Upper lobe of left lung (tissue), 6 donors: Measurements from ENCODE around the gene GPR137C. TPM values are rescaled to one million over a fixed set of nuclear protein-coding genes. Genes with fewer than 3 reads are reported as not detected.

ENCODE experiments used
- ATAC-seq, 2 donors: fragments of 200-7000 bp; cut with Tn5 transposase; one replicate each; pipeline ENCODE4 v1.9.1; 2022; ENCODE audit warnings: mild to moderate bottlenecking in 2 of 2, moderate library complexity in 2 of 2; ENCODE audit not compliant: low FRiP score in 2 of 2
- DNase-seq, 2 donors: peaks; one replicate each; pipeline ENCODE4 v3.0.0-alpha.2; 2019 to 2020
- H3K27ac ChIP-seq, 4 donors: fragments of 200-600 bp; sonication (generic); one replicate each; pipeline ENCODE4 v1.5.1; 2016 to 2019
- H3K27me3 ChIP-seq, 4 donors: fragments of 200-600 bp; sonication (generic); one replicate each; pipeline ENCODE4 v1.5.1; 2017 to 2019
- H3K36me3 ChIP-seq, 4 donors: fragments of 200-600 bp; sonication (generic); one replicate each; pipeline ENCODE4 v1.5.1; 2016 to 2019
- H3K4me1 ChIP-seq, 4 donors: fragments of 200-600 bp; sonication (generic); one replicate each; pipeline ENCODE4 v1.5.1; 2018 to 2019
- H3K4me3 ChIP-seq, 4 donors: fragments of 200-600 bp; sonication (generic); one replicate each; pipeline ENCODE4 v1.5.1; 2017 to 2019; ENCODE audit warnings: mild to moderate bottlenecking in 2 of 4, moderate library complexity in 1 of 4
- H3K9me3 ChIP-seq, 4 donors: fragments of 200-600 bp; sonication (generic); one replicate each; pipeline ENCODE4 v1.5.1; 2018 to 2019
- EP300 ChIP-seq, 4 donors: sonication (generic); formaldehyde crosslinking; IDR thresholded peaks; one replicate each; pipeline ENCODE4 v1.5.1; 2017; ENCODE audit warnings: antibody characterized with exemption in 4 of 4, control low read depth in 2 of 4
- POLR2A ChIP-seq, 4 donors: fragments of 450-650 bp; IDR thresholded peaks; one replicate each; pipeline ENCODE4 v1.5.1; 2016 to 2017; ENCODE audit warnings: antibody characterized with exemption in 4 of 4, mild to moderate bottlenecking in 2 of 4
- POLR2AphosphoS5 ChIP-seq, 2 donors: sonication (generic); formaldehyde crosslinking; IDR thresholded peaks; one replicate each; pipeline ENCODE4 v1.5.1; 2017; ENCODE audit warnings: antibody characterized with exemption in 2 of 2
- WGBS, 2 donors: methylation state at CpG; one replicate each; pipeline ENCODE4 v1.1.5; 2017 to 2018; 5-methylcytosine and 5-hydroxymethylcytosine counted together
- total RNA-seq, 6 donors: library from RNA; depleted of rRNA in 4 of 6; stranded (reverse); fragments of >200 nt in 4 of 6; gene quantifications; one replicate each; pipeline versions ENCODE4 v1.1.0 to v1.2.1, GENCODE V29; 2016 to 2021
- TF ChIP-seq, protein P1 (sequence below), 6 experiments: fragments of 450-650 bp in 4 of 6; fragments of 200-600 bp in 2 of 6; sonication (generic) in 2 of 6; IDR thresholded peaks; one replicate each; pipeline ENCODE4 v1.5.1; 2016 to 2019; ENCODE audit warnings: antibody characterized with exemption in 6 of 6
- donor health status: DM: no; HTN: no; CAD: no; lungs with moderate emphysema.
- donor health status: DM: no; HTN: yes; CAD: no; lungs with severe emphysema.

GPR137C gene
- total RNA-seq, 6 donors from 2014 or later: 0.43 to 1.0 (median 0.63) TPM; not detected in 2

DNA sequence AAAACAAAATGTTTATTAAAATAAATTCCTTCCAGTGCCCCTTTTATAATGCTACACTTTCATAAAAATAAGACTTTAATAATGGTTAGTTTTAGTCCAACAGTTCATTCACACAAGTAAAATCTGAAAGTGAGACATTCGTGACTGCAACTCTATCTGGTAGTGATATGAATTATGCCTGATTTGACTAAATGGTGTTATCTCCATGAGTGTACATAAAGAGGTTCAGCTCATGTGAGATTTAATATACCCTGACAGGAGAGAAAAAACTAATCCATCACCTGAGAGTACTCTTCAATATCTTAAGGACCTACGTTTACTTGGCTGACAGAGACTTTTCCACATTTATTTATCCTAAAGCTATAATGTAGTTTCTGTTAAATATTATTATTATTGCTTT lies 108.7 kb downstream of the GPR137C start:
- Histone ChIP-seq H3K4me3 (no peak overlapping the region), H3K4me1 (no peaks in the 10 kb centered on the region), H3K9me3 (no peaks in the 10 kb centered on the region), H3K36me3 (peaks cover 11 to 46% (median 24%) of the 10 kb centered on the region in 4 donors), H3K27ac (no peak overlapping the region), H3K27me3 (no peaks in the 10 kb centered on the region)
- DNase-seq (no peak), ATAC-seq (no peak)
- TF ChIP-seq, protein P1, sequence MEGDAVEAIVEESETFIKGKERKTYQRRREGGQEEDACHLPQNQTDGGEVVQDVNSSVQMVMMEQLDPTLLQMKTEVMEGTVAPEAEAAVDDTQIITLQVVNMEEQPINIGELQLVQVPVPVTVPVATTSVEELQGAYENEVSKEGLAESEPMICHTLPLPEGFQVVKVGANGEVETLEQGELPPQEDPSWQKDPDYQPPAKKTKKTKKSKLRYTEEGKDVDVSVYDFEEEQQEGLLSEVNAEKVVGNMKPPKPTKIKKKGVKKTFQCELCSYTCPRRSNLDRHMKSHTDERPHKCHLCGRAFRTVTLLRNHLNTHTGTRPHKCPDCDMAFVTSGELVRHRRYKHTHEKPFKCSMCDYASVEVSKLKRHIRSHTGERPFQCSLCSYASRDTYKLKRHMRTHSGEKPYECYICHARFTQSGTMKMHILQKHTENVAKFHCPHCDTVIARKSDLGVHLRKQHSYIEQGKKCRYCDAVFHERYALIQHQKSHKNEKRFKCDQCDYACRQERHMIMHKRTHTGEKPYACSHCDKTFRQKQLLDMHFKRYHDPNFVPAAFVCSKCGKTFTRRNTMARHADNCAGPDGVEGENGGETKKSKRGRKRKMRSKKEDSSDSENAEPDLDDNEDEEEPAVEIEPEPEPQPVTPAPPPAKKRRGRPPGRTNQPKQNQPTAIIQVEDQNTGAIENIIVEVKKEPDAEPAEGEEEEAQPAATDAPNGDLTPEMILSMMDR (IDR thresholded peaks at IDR 0.05): no peak
- no peak for TF ChIP-seq POLR2A (IDR thresholded peaks at IDR 0.05)
- no peak for TF ChIP-seq EP300 (IDR thresholded peaks at IDR 0.05)
- no peak for TF ChIP-seq POLR2AphosphoS5 (IDR thresholded peaks at IDR 0.05)
- 89 to 95% methylated on average over 2 of the region's 2 CpGs for WGBS, 2 donors

DNA sequence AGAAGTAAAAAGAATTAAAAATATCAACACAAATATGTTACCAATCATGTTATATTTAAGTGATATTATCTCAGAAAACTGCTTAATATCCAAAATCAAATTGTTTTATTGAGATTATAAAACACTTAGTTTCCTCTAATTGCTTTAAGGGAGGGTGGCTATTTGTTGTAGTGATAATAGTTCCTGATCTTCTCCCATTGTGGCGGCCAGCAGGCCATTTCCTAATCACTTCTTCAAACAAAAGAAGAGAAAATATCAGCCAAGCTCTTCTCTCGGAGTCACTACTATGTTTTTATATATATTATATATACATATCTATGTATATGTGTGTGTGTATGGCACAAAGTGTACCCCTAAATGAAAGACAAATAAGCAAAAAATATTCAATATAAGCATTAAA lies 111.2 kb downstream of the GPR137C start:
- H3K4me3 ChIP-seq: no peak overlapping the region
- TF ChIP-seq POLR2A (IDR thresholded peaks at IDR 0.05) (no peak), POLR2AphosphoS5 (IDR thresholded peaks at IDR 0.05) (no peak), EP300 (IDR thresholded peaks at IDR 0.05) (no peak)
- TF ChIP-seq, protein P1 (IDR thresholded peaks at IDR 0.05): no peak
- peaks cover 7 to 53% (median 18%) of the 10 kb centered on the region in 4 donors for H3K36me3 ChIP-seq
- no peaks in the 10 kb centered on the region for H3K9me3 ChIP-seq
- DNase-seq (no peak), ATAC-seq (no peak)
- H3K27ac ChIP-seq: no peak overlapping the region
- no peaks in the 10 kb centered on the region for H3K4me1 ChIP-seq
- 83 to 84% methylated on average over 2 of the region's 2 CpGs for WGBS, 2 donors
- H3K27me3 ChIP-seq: no peaks in the 10 kb centered on the region

DNA sequence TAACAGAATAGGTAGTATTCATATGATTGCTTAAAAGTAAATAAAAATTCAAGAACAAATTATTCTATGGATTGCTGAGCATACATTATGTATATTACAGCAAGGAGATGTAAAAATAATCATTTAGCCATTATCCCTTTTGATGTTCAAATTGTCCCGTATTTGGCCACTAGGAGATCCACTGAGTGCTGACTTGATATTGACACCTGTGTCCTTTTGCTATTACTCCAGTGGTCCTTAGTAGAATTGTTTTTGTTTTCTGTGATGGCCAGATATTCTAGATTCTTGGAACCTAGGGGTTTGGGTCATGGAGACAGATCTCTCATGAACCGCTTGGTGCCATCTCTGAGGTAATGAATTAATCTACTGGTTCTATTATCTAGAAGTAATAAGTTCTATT lies 126.0 kb downstream of the GPR137C start:
- Histone ChIP-seq H3K36me3 (peaks cover 8 to 64% (median 12%) of the 10 kb centered on the region in 4 donors), H3K4me3 (no peak overlapping the region)
- 98 to 100% methylated on average over 2 of the region's 2 CpGs for WGBS, 2 donors

DNA sequence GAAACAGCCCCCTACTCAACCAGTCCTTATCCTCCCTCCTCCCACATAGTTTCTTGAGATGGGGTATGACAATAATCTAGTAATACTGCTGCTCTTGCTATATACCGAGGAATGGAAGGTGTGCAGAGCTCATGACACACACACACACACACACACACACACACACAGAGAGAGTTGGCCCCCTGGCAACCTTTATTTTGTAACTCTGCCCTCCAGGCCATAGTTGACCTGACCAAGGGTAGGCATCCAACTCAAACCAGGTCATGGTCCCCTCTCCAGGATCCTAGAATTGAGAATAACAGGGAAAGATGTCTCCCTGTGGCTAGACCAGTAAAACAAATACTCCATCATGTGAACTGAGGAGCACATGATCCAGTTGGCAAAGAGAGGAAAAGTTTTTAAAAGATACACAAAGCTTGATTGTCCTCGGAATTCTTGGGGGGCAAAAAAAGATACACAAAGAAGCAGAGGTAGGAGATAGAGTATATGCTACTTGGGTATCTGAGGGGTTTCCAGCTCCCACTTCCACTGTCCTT lies 131.4 kb downstream of the GPR137C start:
- WGBS, 2 donors: 70 to 81% methylated on average over 2 of the region's 2 CpGs
- TF ChIP-seq POLR2A (IDR thresholded peaks at IDR 0.05): no peak
- TF ChIP-seq EP300 (IDR thresholded peaks at IDR 0.05): no peak
- TF ChIP-seq POLR2AphosphoS5 (IDR thresholded peaks at IDR 0.05): no peak
- TF ChIP-seq, protein P1 (IDR thresholded peaks at IDR 0.05): no peak
- no peak overlapping the region for H3K4me3 ChIP-seq
- H3K27me3 ChIP-seq: no peaks in the 10 kb centered on the region
- H3K4me1 ChIP-seq: peaks cover 0 to 17% (median 0%) of the 10 kb centered on the region in 4 donors
- peaks cover 0 to 17% (median 4%) of the 10 kb centered on the region in 4 donors for H3K36me3 ChIP-seq
- no peak overlapping the region for H3K27ac ChIP-seq
- no peak for DNase-seq
- no peak for ATAC-seq
- no peaks in the 10 kb centered on the region for H3K9me3 ChIP-seq

More for the DNA sequence above, 126.0 kb downstream of the GPR137C start:
- Histone ChIP-seq H3K27me3 (no peaks in the 10 kb centered on the region), H3K9me3 (no peaks in the 10 kb centered on the region), H3K4me1 (no peaks in the 10 kb centered on the region), H3K27ac (no peak overlapping the region)
- TF ChIP-seq POLR2A (IDR thresholded peaks at IDR 0.05) (no peak), POLR2AphosphoS5 (IDR thresholded peaks at IDR 0.05) (no peak)
- TF ChIP-seq, protein P1 (IDR thresholded peaks at IDR 0.05): peak in 1 of 6 experiments; percentile 35
- ATAC-seq (no peak), DNase-seq (no peak)

DNA sequence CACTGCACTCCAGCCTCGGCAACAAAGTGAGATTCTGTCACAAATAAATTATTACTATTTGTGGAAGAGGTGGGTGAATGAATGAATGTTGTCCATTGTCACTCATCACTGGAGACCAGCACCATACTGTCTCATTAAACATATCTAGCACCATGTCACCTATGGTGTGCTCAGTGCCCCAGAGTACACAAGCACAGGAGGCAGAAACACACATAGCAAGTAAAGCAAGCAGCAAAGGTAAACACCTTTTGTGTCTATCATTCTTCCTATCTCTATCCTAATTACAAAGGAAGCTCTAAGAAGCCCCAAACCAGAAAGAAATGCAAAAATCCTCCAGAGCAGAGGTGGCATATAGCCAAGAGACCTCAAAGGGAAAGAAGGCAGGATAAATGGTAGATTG lies 133.5 kb downstream of the GPR137C start:
- 100% methylated on average over 1 of the region's 1 CpG for WGBS, 2 donors

More for the DNA sequence above, 133.5 kb downstream of the GPR137C start:
- TF ChIP-seq POLR2A (IDR thresholded peaks at IDR 0.05): no peak
- TF ChIP-seq POLR2AphosphoS5 (IDR thresholded peaks at IDR 0.05): no peak
- no peak for TF ChIP-seq EP300 (IDR thresholded peaks at IDR 0.05)
- TF ChIP-seq, protein P1 (IDR thresholded peaks at IDR 0.05): no peak
- ATAC-seq (no peak), DNase-seq (no peak)
- H3K4me3 ChIP-seq: no peak overlapping the region
- H3K27me3 ChIP-seq: no peaks in the 10 kb centered on the region
- peaks cover 0 to 12% (median 2%) of the 10 kb centered on the region in 4 donors for H3K36me3 ChIP-seq
- no peak overlapping the region for H3K27ac ChIP-seq
- peaks cover 0 to 20% (median 0%) of the 10 kb centered on the region in 4 donors for H3K4me1 ChIP-seq
- H3K9me3 ChIP-seq: no peaks in the 10 kb centered on the region
